ENCODE results near the gene PPP4R4.

Gene PPP4R4

GRCh38 chr14:94172545-94172944 lies 1.6 kb upstream of the PPP4R4 start:
- Histone ChIP-seq H3K9me2 (ENCODE audit: low read depth, low read length) (no peaks in the 10 kb centered on the region), H3K79me2 (ENCODE audit: insufficient read depth, low read length) (no peaks in the 10 kb centered on the region), H3F3A (ENCODE audit: insufficient read depth, low read length) (no peaks in the 10 kb centered on the region), H3K9me3 (ENCODE audit: low read length) (no peaks in the 10 kb centered on the region), H3K27ac (ENCODE audit: low read depth, low read length, poor library complexity, severe bottlenecking) (no peak overlapping the region), H3K4me1 (ENCODE audit: insufficient read depth, low read length, severe bottlenecking) (peaks cover 8% of the 10 kb centered on the region), H3K4me3 (ENCODE audit: low read depth, low read length, poor library complexity, severe bottlenecking) (no peak overlapping the region), H3K9ac (ENCODE audit: low read length) (no peak overlapping the region), H2AFZ (ENCODE audit: low read length) (no peak overlapping the region), H4K20me1 (ENCODE audit: insufficient read depth, low read length) (no peaks in the 10 kb centered on the region), H3K4me2 (ENCODE audit: low read length) (no peak overlapping the region), H3K27me3 (ENCODE audit: insufficient read depth, low read length) (no peaks in the 10 kb centered on the region; the same call in 1 of the 2 replicates), H3K36me3 (ENCODE audit: insufficient read depth, low read length) (no peaks in the 10 kb centered on the region)
- no peak for TF ChIP-seq CTCF (IDR thresholded peaks at IDR 0.05; ENCODE audit: low read length)
- TF ChIP-seq EZH2 (IDR thresholded peaks at IDR 0.05; ENCODE audit: borderline replicate concordance, low read length): no peak

- peak overlapping the region; percentile 71 for H3K4me3 ChIP-seq (ENCODE audit: low read depth, low read length, poor library complexity, severe bottlenecking)
- no peaks in the 10 kb centered on the region for H3K79me2 ChIP-seq (ENCODE audit: insufficient read depth, low read length)
- peak overlapping the region; percentile 69 for H3K9ac ChIP-seq (ENCODE audit: low read length)
- H3K4me1 ChIP-seq (ENCODE audit: insufficient read depth, low read length, severe bottlenecking): peaks cover 8% of the 10 kb centered on the region
- no peak for TF ChIP-seq CTCF (IDR thresholded peaks at IDR 0.05; ENCODE audit: low read length)
- no peak for TF ChIP-seq EZH2 (IDR thresholded peaks at IDR 0.05; ENCODE audit: borderline replicate concordance, low read length)
- peak overlapping the region; percentile 81 for H3K4me2 ChIP-seq (ENCODE audit: low read length)
- no peaks in the 10 kb centered on the region; the same call in 1 of the 2 replicates for H3K27me3 ChIP-seq (ENCODE audit: insufficient read depth, low read length)
- peak overlapping the region; percentile 82 for H2AFZ ChIP-seq (ENCODE audit: low read length)
- no peaks in the 10 kb centered on the region for H4K20me1 ChIP-seq (ENCODE audit: insufficient read depth, low read length)
- no peaks in the 10 kb centered on the region for H3K36me3 ChIP-seq (ENCODE audit: insufficient read depth, low read length)
- no peaks in the 10 kb centered on the region for H3K9me3 ChIP-seq (ENCODE audit: low read length)
- no peaks in the 10 kb centered on the region for H3F3A ChIP-seq (ENCODE audit: insufficient read depth, low read length)
- H3K27ac ChIP-seq (ENCODE audit: low read depth, low read length, poor library complexity, severe bottlenecking): no peak overlapping the region
- no peaks in the 10 kb centered on the region for H3K9me2 ChIP-seq (ENCODE audit: low read depth, low read length)
Observed at GRCh38 chr14:94173471-94173884, 644 bp upstream of the PPP4R4 start.

- H2AFZ ChIP-seq (ENCODE audit: low read length): no peak overlapping the region
Observed at GRCh38 chr14:94174604-94175010, 485 bp downstream of the PPP4R4 start.

More at GRCh38 chr14:94174604-94175010, 485 bp downstream of the PPP4R4 start:
- no peaks in the 10 kb centered on the region for H3F3A ChIP-seq (ENCODE audit: insufficient read depth, low read length)
- TF ChIP-seq CTCF (IDR thresholded peaks at IDR 0.05; ENCODE audit: low read length) (no peak), EZH2 (IDR thresholded peaks at IDR 0.05; ENCODE audit: borderline replicate concordance, low read length) (no peak)
- peak overlapping the region; percentile 73 for H3K4me3 ChIP-seq (ENCODE audit: low read depth, low read length, poor library complexity, severe bottlenecking)
- no peaks in the 10 kb centered on the region for H3K9me2 ChIP-seq (ENCODE audit: low read depth, low read length)
- no peaks in the 10 kb centered on the region for H3K9me3 ChIP-seq (ENCODE audit: low read length)
- no peaks in the 10 kb centered on the region for H3K36me3 ChIP-seq (ENCODE audit: insufficient read depth, low read length)
- no peaks in the 10 kb centered on the region for H3K79me2 ChIP-seq (ENCODE audit: insufficient read depth, low read length)
- H3K27ac ChIP-seq (ENCODE audit: low read depth, low read length, poor library complexity, severe bottlenecking): no peak overlapping the region
- peak overlapping the region; percentile 98 for H3K4me2 ChIP-seq (ENCODE audit: low read length)
- peaks cover 8% of the 10 kb centered on the region for H3K4me1 ChIP-seq (ENCODE audit: insufficient read depth, low read length, severe bottlenecking)
- no peaks in the 10 kb centered on the region; the same call in 1 of the 2 replicates for H3K27me3 ChIP-seq (ENCODE audit: insufficient read depth, low read length)
- no peaks in the 10 kb centered on the region for H4K20me1 ChIP-seq (ENCODE audit: insufficient read depth, low read length)
- H3K9ac ChIP-seq (ENCODE audit: low read length): peak overlapping the region; percentile 67

Data from OCI-LY1 (cell line).